ENCODE results near the gene INTS2. TPM values are rescaled to one million over a fixed set of nuclear protein-coding genes. Genes with fewer than 3 reads are reported as not detected.
"Not testable (repeated sequence)": the region's sequence is repeated elsewhere in the genome, so short reads cannot be mapped to it uniquely, and the experiment has no call there.

Gene INTS2
- total RNA-seq, 3 donors from 2014 or later, result 9.2 to 12.0 (median 11.7) TPM

DNA sequence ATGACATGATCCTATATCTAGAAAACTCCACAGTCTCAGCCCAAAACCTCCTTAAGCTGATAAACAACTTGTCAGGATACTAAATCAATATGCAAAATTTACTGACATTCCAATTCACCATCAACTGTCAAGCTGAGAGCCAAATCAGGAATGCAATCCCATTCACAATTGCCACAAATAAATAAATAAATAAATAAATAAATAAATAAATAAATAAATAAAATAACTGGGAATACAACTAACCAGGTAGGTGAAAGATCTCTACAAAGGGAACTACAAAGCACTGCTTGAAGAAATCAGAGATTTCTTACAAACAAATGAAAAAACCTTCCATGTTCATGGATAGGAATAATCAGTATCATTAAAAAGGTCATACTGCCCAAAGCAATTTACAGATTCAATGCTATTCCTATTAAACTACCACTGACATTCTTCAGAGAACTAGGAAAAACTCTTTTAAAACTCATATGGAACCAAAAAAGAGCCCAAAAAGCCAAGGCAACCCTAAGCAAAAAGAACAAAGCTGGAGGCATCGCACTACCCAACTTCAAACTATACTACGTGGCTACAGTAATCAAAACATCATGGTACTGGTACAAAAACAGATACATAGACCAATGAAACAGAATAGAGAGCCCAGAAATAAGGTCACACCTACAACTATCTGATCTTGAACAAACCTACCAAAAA, 102.2 kb downstream of the INTS2 start:
- Histone ChIP-seq H3K4me3 (no peak overlapping the region), H3K36me3 (ENCODE audit: low read depth) (no peaks in the 10 kb centered on the region), H3K4me1 (ENCODE audit: low read depth) (no peaks in the 10 kb centered on the region), H3K9me3 (no peaks in the 10 kb centered on the region)
- intact Hi-C loops (cut with DNase I, micrococcal nuclease), result no loop called here
- TF ChIP-seq, protein P1, sequence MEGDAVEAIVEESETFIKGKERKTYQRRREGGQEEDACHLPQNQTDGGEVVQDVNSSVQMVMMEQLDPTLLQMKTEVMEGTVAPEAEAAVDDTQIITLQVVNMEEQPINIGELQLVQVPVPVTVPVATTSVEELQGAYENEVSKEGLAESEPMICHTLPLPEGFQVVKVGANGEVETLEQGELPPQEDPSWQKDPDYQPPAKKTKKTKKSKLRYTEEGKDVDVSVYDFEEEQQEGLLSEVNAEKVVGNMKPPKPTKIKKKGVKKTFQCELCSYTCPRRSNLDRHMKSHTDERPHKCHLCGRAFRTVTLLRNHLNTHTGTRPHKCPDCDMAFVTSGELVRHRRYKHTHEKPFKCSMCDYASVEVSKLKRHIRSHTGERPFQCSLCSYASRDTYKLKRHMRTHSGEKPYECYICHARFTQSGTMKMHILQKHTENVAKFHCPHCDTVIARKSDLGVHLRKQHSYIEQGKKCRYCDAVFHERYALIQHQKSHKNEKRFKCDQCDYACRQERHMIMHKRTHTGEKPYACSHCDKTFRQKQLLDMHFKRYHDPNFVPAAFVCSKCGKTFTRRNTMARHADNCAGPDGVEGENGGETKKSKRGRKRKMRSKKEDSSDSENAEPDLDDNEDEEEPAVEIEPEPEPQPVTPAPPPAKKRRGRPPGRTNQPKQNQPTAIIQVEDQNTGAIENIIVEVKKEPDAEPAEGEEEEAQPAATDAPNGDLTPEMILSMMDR (IDR thresholded peaks at IDR 0.05), result no peak
- DNase-seq, result no peak
- ATAC-seq, result no peak

DNA sequence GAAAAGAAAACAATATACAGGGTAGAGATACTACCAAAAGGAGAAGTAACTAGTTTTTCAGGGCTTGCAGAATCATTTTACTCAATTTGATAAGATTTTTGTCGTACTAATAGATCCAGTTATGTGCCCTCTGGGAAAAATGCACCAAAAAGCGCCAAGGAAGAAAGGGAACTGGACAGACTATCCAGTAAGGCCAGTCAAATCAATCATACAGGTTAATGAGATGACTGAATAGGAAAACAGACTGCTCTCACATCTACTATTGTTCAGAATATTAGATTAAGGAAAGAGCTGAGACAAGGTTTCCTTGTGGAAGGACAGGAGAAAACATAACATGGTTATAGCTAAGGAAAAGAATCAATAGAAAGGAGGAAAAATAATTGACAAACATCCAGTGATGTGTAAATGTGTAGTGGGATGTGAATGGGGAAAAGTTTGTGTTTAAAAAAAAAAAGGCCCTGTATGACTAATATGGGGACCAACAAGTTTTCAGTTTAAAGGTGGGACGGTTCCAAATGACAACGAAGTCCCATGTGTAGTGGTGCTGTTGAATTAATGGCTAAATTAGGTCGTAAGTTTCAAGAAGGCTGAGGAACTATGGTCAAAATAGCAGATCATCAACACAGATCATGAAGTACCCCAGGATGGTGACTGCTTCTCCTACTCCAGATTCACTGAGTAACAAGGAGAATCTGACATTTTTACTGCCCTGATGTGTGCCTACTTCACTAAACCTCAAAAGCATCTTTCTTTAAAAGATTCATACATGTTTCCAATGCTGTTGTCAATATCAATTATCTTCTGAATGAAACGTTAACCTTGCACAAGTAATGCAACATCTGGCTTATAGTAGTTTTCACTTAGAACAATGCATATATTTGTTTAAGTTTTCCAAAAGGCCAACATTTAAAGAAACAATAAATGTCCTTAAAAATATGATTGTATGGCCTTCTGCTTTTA, 105.2 kb downstream of the INTS2 start:
- ATAC-seq (no peak), DNase-seq (no peak)
- Histone ChIP-seq H3K4me1 (ENCODE audit: low read depth) (no peaks in the 10 kb centered on the region), H3K4me3 (no peak overlapping the region), H3K36me3 (ENCODE audit: low read depth) (no peaks in the 10 kb centered on the region), H3K9me3 (no peaks in the 10 kb centered on the region)
- intact Hi-C loops (cut with DNase I, micrococcal nuclease), result no loop called here
- TF ChIP-seq, protein P1 (IDR thresholded peaks at IDR 0.05), result no peak

DNA sequence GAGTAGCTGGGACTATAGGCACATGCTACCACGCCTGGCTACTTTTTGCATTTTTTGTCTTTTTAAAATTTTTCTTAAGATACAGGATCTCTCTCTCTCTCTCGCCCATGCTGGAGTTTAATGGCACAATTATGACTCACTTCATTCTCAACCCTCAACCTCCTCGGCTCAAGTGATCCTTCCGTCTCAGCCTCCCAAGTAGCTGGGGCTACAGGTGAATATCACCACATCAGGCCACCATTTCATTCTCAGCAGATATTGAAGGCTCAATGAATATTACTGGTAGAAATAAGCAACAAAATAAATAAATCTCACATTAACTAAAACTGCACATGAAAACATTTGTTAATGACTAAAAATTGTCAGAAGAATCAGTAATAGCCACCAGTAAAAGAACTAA, 106.1 kb downstream of the INTS2 start:
- intact Hi-C loops (cut with DNase I, micrococcal nuclease), result no loop called here
- H3K9me3 ChIP-seq, result no peaks in the 10 kb centered on the region
- TF ChIP-seq, protein P1 (IDR thresholded peaks at IDR 0.05), result no peak
- no peaks in the 10 kb centered on the region for H3K36me3 ChIP-seq (ENCODE audit: low read depth)
- no peak overlapping the region for H3K4me3 ChIP-seq
- no peaks in the 10 kb centered on the region for H3K4me1 ChIP-seq (ENCODE audit: low read depth)
- ATAC-seq (no peak), DNase-seq (no peak)

DNA sequence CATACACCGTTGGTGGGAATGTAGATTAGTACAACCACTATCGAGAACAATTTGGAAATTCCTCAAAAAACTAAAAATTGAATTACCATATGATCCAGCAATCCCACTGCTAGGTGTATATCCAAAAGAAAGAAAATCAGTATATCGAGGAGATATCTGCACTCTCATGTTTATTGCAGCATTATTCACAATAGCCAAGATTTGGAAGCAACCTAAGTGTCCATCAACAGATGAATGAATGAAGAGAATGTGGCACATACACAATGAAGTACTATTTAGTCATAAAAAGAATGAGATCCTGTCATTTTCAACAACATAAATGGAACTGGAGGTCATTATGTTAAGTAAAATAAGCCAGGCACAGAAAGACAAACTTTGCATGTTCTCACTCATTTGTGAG, 108.5 kb downstream of the INTS2 start:
- intact Hi-C loops (cut with DNase I, micrococcal nuclease); H3K9me3 ChIP-seq; DNase-seq; H3K4me3 ChIP-seq; H3K36me3 ChIP-seq (ENCODE audit: low read depth); H3K4me1 ChIP-seq (ENCODE audit: low read depth); ATAC-seq: not testable (repeated sequence)

DNA sequence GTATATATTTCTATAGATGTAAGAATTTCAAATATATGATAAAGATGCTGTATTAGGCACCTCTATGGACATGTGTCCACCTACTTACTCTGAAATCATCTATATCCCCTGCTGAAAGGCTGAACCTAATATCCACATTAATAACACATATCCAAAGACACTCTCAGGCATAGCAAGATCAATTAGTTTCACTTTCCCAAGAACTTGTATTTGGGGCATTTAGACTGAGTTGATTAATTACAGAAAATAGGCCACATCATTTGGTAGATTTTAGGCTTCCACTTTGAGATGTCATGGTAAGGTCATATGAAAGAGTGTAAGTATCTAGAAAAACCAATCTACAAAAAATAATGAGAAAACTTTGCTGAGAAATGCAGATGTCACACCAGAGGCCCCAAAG, 109.6 kb downstream of the INTS2 start:
- H3K9me3 ChIP-seq, result no peaks in the 10 kb centered on the region

More for the DNA sequence above, 109.6 kb downstream of the INTS2 start:
- no peaks in the 10 kb centered on the region for H3K36me3 ChIP-seq (ENCODE audit: low read depth)
- DNase-seq (no peak), ATAC-seq (no peak)
- no peaks in the 10 kb centered on the region for H3K4me1 ChIP-seq (ENCODE audit: low read depth)
- intact Hi-C loops (cut with DNase I, micrococcal nuclease), result no loop called here
- TF ChIP-seq, protein P1 (IDR thresholded peaks at IDR 0.05), result no peak
- no peak overlapping the region for H3K4me3 ChIP-seq
